K562 (cell line): ENCODE results near the gene TPX2. TPM values are rescaled to one million over a fixed set of nuclear protein-coding genes. Genes with fewer than 3 reads are reported as not detected.

Experiments used
- C11orf30 ChIP-seq: fragments of 450-650 bp; IDR thresholded peaks from 2 replicates; pipeline ENCODE4 v1.6.1; 2016; ENCODE audit warnings: low read depth, mild to moderate bottlenecking
- CBX2 ChIP-seq: fragments of 200-600 bp; sonication (generic); IDR thresholded peaks from one replicate; pipeline ENCODE4 v1.6.1; 2012; ENCODE audit warnings: mild to moderate bottlenecking, low read length, inconsistent platforms; ENCODE audit not compliant: insufficient read depth, poor library complexity, severe bottlenecking
- CHD4 ChIP-seq: fragments of 200-600 bp; sonication (generic); IDR thresholded peaks from 3 replicates; pipeline ENCODE4 v1.6.1; 2012; ENCODE audit warnings: low read depth, mild to moderate bottlenecking, mixed read lengths, low read length, inconsistent platforms; ENCODE audit not compliant: insufficient read depth, insufficient replicate concordance, poor library complexity, severe bottlenecking
- CREM ChIP-seq: IDR thresholded peaks from 2 replicates; pipeline ENCODE4 v1.6.1; 2014; ENCODE audit warnings: antibody characterized with exemption, low read depth
- CXXC5 ChIP-seq: fragments of 250-450 bp; sonication (Bioruptor Pico); IDR thresholded peaks from 2 replicates; pipeline ENCODE4 v1.8.0; 2022; ENCODE audit warnings: inconsistent platforms, mild to moderate bottlenecking, moderate library complexity
- HDAC1 ChIP-seq, 2 experiments: fragments of 450-650 bp; IDR thresholded peaks; 2 replicates each; pipeline ENCODE4 v1.6.1; 2016 to 2017; ENCODE audit warnings: inconsistent platforms in 1 of 2, mild to moderate bottlenecking in 1 of 2, moderate library complexity in 1 of 2
- HDAC8 ChIP-seq: fragments of 450-650 bp; IDR thresholded peaks from 2 replicates; pipeline ENCODE4 v1.6.1; 2016; ENCODE audit warnings: mild to moderate bottlenecking, missing genetic modification characterization, moderate library complexity, missing compliant biosample characterization
- HES1 ChIP-seq: fragments of 450-650 bp; IDR thresholded peaks from 2 replicates; pipeline ENCODE4 v1.6.1; 2016; ENCODE audit warnings: low read depth, mild to moderate bottlenecking, moderate library complexity
- HMGN3 ChIP-seq: IDR thresholded peaks from 2 replicates; pipeline ENCODE4 v1.6.1; 2011; ENCODE audit warnings: borderline replicate concordance, low read depth, mild to moderate bottlenecking, mixed read lengths, low read length; ENCODE audit not compliant: insufficient read length; ENCODE audit errors: extremely low read depth
- HSF4 ChIP-seq: fragments of 250-450 bp; sonication (Bioruptor Pico); IDR thresholded peaks from 2 replicates; pipeline ENCODE4 v2.1.2; 2022; ENCODE audit warnings: mild to moderate bottlenecking, moderate library complexity, borderline replicate concordance
- MEF2A ChIP-seq: IDR thresholded peaks from 2 replicates; pipeline ENCODE4 v1.6.1; 2011; ENCODE audit warnings: low read depth, mild to moderate bottlenecking, low read length, moderate library complexity; ENCODE audit not compliant: control insufficient read depth
- MNT ChIP-seq, 2 experiments: fragments of 450-650 bp; conservative IDR thresholded peaks; 2 replicates each; pipeline ENCODE4 v1.6.1; 2017; ENCODE audit warnings: mild to moderate bottlenecking in 2 of 2, moderate library complexity in 2 of 2
- MYNN ChIP-seq, 2 experiments: sonication (generic); formaldehyde crosslinking in 1 of 2; IDR thresholded peaks; 2 replicates each; pipeline versions ENCODE4 v1.5.0 to v1.6.1; 2016 to 2020; ENCODE audit warnings: antibody characterized with exemption in 1 of 2, missing genetic modification reagents in 1 of 2
- NR3C1 ChIP-seq: sonication (generic); formaldehyde crosslinking; IDR thresholded peaks from 2 replicates; pipeline ENCODE4 v1.8.1; 2022; ENCODE audit warnings: missing genetic modification reagents
- PTRF ChIP-seq: fragments of 450-650 bp; IDR thresholded peaks from 2 replicates; pipeline ENCODE4 v1.6.1; 2016; ENCODE audit warnings: mild to moderate bottlenecking, missing genetic modification characterization, missing compliant biosample characterization
- RBM14 ChIP-seq: fragments of 200-400 bp; formaldehyde crosslinking; IDR thresholded peaks from 2 replicates; pipeline ENCODE4 v1.6.1; 2018; ENCODE audit warnings: low read depth, mild to moderate bottlenecking, low read length, moderate library complexity, borderline replicate concordance; ENCODE audit not compliant: insufficient read depth
- SOX6 ChIP-seq: fragments of 450-650 bp; IDR thresholded peaks from 2 replicates; pipeline ENCODE4 v1.6.1; 2014; ENCODE audit warnings: mild to moderate bottlenecking
- SRF ChIP-seq, 2 experiments: fragments of 250-450, 450-650 bp in 1 of 2; sonication (Bioruptor Pico) in 1 of 2; sonication (generic) in 1 of 2; formaldehyde crosslinking; IDR thresholded peaks; 2 replicates each; pipeline versions ENCODE4 v1.5.0 to v1.5.1; 2020 to 2022; ENCODE audit warnings: mild to moderate bottlenecking in 1 of 2, missing genetic modification reagents in 1 of 2
- TBP ChIP-seq: optimal IDR thresholded peaks from 2 replicates; pipeline ENCODE3; 2011; ENCODE audit warnings: low read depth, low read length, improper control_type of control experiment
- TFAM ChIP-seq: fragments of 250-450 bp; sonication (Bioruptor Pico); conservative IDR thresholded peaks from 2 replicates; pipeline ENCODE4 v1.5.0; 2021; ENCODE audit warnings: mild to moderate bottlenecking, moderate library complexity
- ZNF316 ChIP-seq: fragments of 450-650 bp; IDR thresholded peaks from 2 replicates; pipeline ENCODE4 v1.6.1; 2016
- ZNF644 ChIP-seq: fragments of 200-800 bp; sonication (Bioruptor generic); IDR thresholded peaks from 2 replicates; pipeline ENCODE4 v1.6.1; 2016; ENCODE audit warnings: low read depth, missing genetic modification characterization, missing compliant biosample characterization
- ZNF668 ChIP-seq: fragments of 250-450 bp; sonication (Bioruptor Pico); IDR thresholded peaks from 2 replicates; pipeline ENCODE4 v1.8.0; 2022; ENCODE audit warnings: mild to moderate bottlenecking, inconsistent platforms
- polyA plus RNA-seq, 8 experiments: library from polyadenylated mRNA; depleted of rRNA in 4 of 8; stranded (reverse) in 5 of 8; unstranded in 3 of 8; fragments of >200 nt; fragmentation: Nextera tagmentation in 2 of 8; fragmentation: Illumina TruSeq in 1 of 8; extraction: Ambion mirVana in 2 of 8; extraction: Trizol in 1 of 8; gene quantifications; 2 replicates each; pipeline versions ENCODE4 v1.2.1 to v1.2.3, GENCODE V29; 2011 to 2014; ENCODE audit warnings: inconsistent platforms in 1 of 8, missing spikeins in 1 of 8
- total RNA-seq, 7 experiments: library from RNA; depleted of rRNA in 6 of 7; stranded (reverse); fragments of >200 nt in 6 of 7; fragmentation: Illumina TruSeq in 2 of 7; extraction: Trizol in 2 of 7; gene quantifications; 2 replicates each; pipeline versions ENCODE4 v1.2.1 to v1.2.3, GENCODE V29; 2011 to 2021; ENCODE audit warnings: low replicate concordance in 1 of 7
- TF ChIP-seq, protein P1 (sequence below): fragments of 250-450 bp; sonication (Bioruptor Pico); IDR thresholded peaks from 2 replicates; pipeline ENCODE4 v1.8.0; 2021; ENCODE audit warnings: mild to moderate bottlenecking, moderate library complexity

The TPX2 gene
- total and polyA plus RNA-seq, 9 of the 15 experiments (the other 6 are each of a cell fraction or from before 2014, with no cell fraction given) = 48.0 to 241 (median 133) TPM

DNA sequence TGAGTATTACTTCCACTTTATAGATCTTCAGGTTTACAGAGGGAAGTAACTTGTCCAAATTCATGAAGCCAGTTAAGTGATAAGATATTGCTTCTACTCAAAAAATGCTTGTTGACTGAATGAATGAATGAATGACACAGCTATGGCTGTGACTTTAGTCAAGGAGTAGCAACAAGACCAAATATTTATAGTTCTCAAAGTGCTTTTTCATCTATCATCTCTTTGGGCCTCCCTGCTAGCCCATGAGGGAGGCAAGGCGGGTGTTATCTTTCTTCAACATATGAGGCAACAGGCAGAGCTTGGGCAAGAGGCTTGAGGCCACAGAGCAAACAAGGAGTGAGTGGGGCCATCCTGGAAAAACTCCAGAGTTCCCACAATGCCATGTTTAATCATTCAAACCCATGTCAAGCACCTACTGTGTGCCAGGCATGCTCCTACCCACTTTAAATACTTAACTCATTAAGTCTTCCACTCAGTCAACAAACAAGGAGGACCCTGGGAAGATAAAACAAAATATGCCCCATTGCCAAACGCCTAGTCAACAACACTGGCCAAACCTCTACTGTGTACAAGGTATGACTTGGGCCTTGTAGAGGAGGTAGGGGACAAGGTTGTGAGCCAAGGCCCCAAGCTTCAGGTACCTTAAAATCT is 32.4 kb upstream of the TPX2 start (continued):
- TF ChIP-seq, protein P1, sequence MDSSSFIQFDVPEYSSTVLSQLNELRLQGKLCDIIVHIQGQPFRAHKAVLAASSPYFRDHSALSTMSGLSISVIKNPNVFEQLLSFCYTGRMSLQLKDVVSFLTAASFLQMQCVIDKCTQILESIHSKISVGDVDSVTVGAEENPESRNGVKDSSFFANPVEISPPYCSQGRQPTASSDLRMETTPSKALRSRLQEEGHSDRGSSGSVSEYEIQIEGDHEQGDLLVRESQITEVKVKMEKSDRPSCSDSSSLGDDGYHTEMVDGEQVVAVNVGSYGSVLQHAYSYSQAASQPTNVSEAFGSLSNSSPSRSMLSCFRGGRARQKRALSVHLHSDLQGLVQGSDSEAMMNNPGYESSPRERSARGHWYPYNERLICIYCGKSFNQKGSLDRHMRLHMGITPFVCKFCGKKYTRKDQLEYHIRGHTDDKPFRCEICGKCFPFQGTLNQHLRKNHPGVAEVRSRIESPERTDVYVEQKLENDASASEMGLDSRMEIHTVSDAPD = 0 out of 2 replicates have a peak, but pooled peaks have one; percentile 7
- TF ChIP-seq HDAC1 (IDR thresholded peaks at IDR 0.05) (peak; percentile 22 to 80; a peak in 3 of 4 replicates), HMGN3 (peak; percentile 60), RBM14 (no peak), C11orf30 (peak; percentile 77), TBP (peak; percentile 50), HDAC8 (tag) (no peak), CXXC5 (peak; percentile 82), CHD4 (no peak), ZNF644 (tag) (peak; percentile 26; the same call in 1 of the 2 replicates), SRF (CRISPR knock-in tag; IDR thresholded peaks at IDR 0.05) (peak in 1 of 2 experiments; percentile 41; a peak in 1 of 4 replicates), MNT (conservative IDR thresholded peaks at IDR 0.05) (peak; percentile 61 to 84), CREM (peak; percentile 70), MYNN (IDR thresholded peaks at IDR 0.05) (peak; percentile 85), MYNN (CRISPR knock-in tag; IDR thresholded peaks at IDR 0.05) (no peak), PTRF (tag) (peak; percentile 28; the same call in 1 of the 2 replicates), HES1 (peak; percentile 52; the same call in 1 of the 2 replicates), ZNF668 (CRISPR knock-in tag) (0 out of 2 replicates have a peak, but pooled peaks have one; percentile 28), CBX2 (no peak), HSF4 (CRISPR knock-in tag) (0 out of 2 replicates have a peak, but pooled peaks have one; percentile 82), MEF2A (peak; percentile 55; the same call in 1 of the 2 replicates), NR3C1 (CRISPR knock-in tag) (no peak), TFAM (no peak), SOX6 (peak; percentile 80; the same call in 1 of the 2 replicates), ZNF316 (peak; percentile 63)
